HG02943 (cell line): ENCODE data around the gene MRPL14.
"Not testable (repeated sequence)": the region's sequence is repeated elsewhere in the genome, so short reads cannot be mapped to it uniquely, and the experiment has no call there.

Source experiments
- ATAC-seq: cut with Tn5 transposase; IDR thresholded peaks from one replicate; pipeline ENCODE4 v1.9.1; 2021; ENCODE audit warnings: mild to moderate bottlenecking, low read depth, moderate library complexity; ENCODE audit not compliant: unreplicated experiment

MRPL14 gene

DNA sequence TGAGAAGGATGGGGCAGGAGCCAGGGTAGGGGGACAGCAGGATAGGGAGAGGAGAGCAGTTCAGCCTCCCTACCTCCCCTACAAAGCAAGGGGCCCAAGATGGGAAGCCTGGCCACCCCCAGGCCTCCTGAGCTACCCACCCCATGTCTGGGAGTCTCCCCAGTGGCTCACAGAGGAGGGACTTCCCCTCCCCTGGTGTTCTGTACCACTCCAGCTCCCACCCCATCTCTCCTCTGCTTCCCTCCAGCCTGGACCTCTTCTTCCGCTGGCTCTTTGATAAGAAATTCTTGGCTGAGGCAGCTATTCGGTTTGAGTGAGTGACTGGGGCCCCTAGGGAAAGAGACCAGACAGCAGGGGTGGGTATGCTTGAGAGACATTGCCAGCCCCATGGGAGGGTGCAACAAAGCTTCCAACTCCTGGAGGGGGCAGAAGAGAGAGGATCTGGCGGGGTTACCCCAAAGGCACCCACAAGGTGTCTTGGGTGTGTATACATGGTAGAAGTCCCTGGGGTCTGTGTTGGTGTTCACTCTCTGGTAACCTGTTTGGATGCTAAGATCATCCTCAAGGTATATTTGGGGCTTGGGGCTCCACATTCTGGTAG is 23.2 kb upstream of the MRPL14 start:
- no peak for ATAC-seq

DNA sequence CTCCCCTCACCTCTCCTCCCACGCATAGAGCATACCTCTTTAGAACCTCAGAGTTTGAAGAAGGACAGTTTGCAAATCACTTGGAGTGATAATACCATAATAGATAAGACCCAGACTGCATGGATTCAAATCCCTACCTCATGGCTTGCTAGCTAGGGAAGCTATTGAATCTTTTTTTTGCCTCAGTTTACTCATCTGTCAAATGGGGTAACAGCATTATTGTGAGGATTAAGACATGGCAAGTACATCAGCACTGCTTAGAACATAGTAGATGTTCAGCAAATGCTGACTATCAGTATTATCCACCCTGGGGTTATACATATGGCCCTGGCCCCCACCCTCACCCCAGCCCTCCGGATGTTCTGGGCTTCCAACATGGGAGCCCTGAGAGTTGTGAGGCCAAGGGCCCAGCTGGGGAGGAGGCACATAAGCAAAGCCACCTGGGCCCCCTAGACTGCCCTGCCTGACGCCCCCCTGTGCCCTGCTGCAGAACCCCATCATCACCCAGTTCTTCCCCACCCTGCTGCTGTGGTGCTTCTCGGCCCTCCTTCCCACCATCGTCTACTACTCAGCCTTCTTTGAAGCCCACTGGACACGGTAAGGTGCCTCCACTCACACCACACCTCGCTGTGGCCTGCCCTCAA is 22.2 kb upstream of the MRPL14 start:
- ATAC-seq = no peak

DNA sequence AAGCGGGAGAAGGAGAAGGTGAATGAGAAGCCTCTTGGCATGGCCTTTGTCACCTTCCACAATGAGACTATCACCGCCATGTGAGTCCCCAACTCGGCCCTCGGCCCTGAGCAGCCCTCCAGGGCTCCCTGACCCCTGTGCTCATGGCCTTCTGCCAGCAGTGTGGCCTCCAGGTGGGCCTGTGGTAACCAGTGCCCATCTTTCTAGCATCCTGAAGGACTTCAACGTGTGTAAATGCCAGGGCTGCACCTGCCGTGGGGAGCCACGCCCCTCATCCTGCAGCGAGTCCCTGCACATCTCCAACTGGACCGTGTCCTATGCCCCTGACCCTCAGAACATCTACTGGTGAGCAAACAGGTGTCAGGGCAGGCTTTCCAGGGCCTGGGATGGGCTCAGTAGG is 21.1 kb upstream of the MRPL14 start:
- ATAC-seq = no peak

DNA sequence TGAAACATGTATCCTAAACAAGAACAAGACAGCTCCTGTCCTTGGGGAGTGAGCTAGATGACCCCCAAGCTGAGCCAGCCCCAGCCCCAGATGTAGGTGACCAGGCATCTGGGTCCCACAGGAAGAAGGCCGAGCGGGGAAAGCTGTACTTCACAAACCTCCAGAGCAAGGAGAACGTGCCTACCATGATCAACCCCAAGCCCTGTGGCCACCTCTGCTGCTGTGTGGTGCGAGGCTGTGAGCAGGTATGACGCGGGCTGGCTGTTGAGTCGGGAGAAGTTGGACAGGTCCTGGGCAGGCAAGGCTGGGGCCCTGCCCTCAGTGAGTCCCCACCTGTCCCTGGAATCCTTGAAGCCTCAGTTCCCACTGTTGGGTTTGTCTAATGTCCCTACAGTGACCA is 20.0 kb upstream of the MRPL14 start:
- no peak for ATAC-seq

DNA sequence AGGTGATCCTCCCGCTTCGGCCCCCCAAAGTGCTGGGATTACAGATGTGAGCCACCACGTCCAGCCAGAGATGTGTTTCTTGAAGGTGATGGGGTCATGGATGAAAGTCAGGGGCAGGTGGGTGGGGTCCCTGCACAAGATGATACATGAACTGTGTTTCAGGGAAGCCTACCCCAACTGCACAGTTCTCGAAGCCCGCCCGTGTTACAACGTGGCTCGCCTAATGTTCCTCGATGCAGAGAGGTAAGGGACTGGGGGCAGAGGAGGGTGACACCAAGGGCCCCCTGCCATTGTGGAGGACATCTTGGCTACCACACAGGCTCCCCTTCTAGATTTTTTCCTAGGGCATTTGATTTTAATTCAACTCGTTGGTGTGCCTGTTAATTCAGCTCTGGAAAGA is 19.4 kb upstream of the MRPL14 start:
- no peak for ATAC-seq

DNA sequence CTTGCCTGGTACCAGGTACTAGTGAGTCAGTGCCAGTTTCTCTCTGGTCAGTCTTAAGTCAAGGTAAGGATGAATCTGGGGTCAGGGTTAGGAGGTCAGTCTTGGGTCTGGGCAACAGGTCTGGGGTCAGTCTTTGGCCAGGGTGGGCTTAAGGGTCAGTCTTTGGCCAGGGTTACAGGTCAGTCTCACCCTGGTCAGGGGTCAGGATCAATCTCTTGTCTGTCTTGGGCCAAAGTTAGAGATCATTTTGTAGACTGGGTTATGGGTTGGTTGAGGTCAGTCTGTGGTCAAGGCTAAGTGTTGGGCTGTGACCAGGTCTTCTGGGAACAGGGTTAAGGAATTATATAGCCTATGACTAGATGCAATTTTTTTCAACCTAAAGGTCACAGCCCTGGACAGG is 18.6 kb upstream of the MRPL14 start:
- no peak for ATAC-seq

DNA sequence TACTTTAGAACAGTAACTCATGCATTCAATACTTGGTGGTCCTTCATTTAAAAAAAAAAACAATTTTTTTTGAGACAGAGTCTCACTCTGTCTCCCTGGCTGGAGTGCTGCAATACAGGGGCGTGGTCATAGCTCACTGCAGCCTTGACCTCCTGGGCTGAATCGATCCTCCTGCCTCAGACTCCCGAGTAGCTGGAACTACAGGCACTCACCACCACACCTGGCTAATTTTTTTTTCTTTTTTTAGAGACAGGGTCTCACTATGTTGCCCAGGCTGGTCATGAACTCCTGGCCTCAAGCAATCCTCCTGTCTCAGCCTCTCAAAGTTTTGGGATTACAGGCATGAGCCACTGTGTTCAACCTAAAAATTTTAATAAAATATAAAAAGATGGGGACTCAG is 17.3 kb upstream of the MRPL14 start:
- not testable (repeated sequence) for ATAC-seq

DNA sequence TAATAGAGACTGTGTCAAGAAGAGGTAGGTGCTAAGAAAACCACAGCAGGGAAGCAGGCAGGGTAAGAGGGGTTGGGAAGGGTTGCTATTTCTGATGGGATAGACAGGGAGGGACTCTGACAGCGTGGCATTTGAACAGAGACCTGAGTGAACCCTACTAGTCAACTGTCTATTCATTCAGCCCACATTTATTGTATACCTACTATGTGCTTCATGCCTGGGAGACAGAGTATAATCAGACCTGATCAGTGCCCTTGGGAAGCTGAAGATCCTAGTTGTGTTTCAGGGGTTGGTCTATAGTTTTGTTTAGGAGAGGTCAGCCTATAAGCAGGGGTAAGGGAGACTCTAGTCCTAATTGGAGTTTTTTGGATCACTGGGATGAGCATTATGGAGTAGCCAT is 16.5 kb upstream of the MRPL14 start:
- ATAC-seq = no peak

DNA sequence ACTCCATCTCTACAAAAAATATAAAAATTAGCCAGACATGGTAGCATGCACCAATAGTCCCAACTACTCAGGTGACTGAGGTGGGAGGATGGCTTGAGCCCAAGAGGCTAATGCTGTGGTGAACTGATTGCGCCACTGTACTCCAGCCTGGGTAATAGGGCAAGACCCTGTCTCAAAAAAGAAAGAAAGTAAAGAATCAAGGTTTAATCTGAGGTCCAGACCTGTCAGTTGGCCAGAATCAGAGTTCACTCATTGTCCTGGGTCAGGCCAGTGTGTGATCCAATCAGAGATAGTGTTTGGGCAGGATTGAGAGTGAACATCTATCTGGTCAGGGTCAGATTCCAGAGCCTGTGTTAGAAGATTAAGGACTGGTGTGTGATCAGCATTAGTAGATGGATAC is 15.6 kb upstream of the MRPL14 start:
- ATAC-seq = no peak

DNA sequence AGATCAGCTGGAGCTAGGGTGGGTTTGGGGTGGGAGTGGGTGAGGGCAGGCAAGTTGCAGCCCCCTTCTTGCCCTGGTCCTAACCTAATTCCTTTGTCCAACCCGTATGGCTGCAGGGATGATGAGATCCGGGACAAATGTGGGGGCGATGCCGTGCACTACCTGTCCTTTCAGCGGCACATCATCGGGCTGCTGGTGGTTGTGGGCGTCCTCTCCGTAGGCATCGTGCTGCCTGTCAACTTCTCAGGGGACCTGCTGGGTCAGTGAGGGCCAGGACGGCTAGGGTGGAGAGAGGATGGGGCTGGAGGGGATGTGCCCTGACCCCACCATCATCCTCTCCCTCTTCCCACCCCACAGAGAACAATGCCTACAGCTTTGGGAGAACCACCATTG is 12.1 kb upstream of the MRPL14 start:
- ATAC-seq = no peak

DNA sequence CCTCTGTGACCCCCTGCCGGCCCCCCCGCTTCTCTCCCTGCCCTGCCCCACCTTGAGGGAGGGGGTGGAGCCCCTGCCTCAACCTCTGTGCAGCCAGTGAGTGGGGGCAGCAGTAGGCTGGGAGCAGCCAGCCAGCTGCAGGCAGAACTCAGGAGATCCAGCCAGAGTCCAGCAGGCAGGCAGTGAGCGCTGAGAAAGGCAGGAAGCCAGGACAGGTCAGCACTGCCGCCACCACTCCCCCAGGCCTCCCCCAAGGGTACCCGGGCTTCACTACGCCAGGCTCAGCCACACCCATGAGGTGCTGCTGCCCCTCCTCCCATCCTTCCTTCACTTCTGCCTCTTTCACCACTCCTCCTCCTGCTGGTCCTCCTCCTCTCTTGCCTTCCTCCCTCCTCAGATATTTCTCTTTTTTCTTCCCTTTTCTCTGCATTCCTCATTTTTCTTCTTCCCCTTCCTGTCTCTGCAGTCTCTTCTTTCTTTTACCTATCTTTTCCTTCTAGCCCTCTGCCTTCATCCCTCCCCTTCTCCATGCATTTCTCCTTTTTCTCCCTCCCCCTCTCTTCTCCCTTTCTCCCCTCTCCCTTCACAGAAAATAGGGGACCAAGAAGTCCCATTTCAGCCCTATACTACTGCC is 11.6 kb upstream of the MRPL14 start:
- ATAC-seq = no peak

DNA sequence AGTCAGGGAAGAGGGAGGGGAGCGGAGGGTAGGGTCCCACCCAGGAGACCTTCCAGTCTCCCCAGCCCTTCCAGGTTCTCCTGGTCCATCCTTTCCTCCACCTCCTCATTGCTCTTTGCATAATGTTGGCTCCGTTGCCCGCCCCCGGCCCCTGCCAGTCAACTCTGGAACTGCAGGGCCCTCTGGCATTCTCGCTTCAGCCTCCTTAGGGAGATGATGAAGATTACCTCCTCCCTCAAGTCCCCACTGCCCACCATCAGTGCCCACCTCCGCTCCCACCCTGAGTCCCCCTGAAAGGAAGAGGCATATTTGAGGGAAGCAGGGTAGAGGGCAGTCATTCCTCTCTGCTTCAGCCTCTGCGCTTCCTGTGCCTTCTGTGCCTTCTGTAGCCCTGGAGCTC is 8.6 kb upstream of the MRPL14 start:
- no peak for ATAC-seq

DNA sequence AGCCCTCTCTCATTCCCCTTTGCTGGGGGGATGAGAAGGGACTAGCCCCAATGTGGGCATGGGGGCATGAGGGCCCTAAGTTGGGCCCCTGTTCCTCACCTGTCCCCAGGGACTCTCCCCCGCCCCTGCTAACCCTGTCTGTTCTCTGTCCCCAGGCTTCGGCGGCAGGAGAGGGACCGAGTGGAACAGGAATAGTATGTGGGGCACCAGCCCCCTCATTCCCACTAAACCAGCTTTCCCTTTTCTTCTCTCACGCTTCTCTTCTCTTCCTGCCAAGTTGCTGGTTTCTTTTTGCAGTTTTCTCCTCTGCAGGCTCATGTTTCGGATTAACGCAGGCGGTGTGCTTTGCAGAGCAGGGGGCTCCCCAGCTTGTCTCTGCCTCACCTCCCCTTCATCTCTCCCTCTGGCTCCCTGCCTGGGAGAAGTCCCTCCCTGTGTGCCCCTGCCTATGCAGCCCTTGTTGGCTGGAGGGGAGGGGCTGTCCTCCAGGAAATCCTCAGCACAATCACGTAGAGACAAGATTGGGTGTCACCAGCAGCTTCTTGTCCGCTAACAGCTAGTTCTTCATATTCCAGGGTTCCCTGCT is 8.0 kb upstream of the MRPL14 start:
- ATAC-seq = no peak

DNA sequence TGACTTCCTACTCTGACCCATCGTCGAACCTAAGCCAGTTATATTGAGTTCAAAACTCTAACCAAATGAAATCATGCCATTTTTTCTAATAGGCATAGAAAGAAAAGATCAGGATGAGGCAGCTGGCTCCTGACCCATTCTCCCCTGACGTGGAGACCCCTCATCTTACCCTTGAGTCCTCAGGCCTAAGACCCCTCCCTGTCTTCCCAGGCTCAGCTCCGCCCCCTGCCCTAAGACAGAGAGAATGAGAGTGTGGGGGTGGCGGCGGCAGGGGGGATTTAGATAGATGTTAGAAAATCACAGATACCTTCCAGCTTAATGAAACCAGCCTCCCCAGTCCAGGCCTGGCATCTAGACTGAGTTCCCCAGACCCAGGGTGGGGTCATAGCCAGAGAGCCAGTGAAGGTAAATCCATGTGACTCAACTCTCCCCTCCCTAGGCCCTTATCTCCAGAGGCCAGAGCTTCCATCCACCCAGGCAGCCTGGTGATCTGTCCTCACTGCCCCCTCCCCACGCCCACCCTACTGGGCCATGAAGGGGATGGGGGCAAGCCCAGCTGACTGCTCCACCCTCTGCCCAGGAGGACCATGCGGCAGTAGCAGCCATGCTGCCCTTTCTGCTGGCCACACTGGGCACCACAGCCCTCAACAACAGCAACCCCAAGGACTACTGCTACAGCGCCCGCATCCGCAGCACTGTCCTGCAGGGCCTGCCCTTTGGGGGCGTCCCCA is 6.9 kb upstream of the MRPL14 start:
- no peak for ATAC-seq

DNA sequence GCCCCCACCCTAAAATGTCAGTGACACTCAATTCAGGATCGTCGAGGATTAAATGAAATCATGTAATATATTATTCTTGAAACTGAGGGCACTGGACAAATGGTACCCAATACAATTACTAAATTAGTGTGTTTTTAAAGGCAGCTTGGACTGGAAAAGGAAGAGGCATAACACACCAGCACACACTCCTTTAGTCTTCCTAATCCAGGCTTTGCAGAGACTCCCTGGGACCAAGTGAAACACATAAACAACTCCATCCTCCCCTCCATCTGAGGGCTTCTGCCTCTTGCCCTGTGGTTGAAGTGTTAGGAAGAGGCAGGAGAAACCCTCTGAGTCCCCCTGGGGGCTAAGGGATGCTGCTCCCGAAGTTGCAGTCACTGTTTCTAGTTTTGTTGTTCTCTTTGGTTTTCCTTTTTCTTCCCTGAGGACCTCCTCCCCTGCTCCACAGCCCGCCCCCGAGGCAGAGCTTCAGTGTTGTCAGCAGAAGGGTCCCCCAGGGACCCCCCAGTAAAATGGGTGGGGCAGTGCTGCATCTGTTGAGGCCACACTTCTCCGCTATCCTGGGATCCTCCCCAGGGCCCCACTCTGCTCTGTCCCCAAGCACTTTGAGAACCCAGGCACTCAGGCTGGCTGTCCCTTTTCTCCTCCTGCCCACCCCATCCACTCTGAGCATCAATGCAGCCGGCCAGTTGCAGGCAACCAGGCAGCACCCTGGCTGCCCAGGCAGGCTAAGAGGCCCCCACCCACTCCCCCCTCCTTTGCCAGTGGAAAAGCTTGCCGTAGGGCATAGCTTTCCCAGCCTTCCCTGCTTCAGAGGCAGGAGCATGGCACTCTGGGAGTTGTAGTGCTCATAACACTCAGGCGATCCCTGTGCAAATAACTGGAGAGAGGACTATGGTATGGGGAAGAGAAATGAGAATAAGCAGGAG is 6.0 kb upstream of the MRPL14 start:
- ATAC-seq = no peak

DNA sequence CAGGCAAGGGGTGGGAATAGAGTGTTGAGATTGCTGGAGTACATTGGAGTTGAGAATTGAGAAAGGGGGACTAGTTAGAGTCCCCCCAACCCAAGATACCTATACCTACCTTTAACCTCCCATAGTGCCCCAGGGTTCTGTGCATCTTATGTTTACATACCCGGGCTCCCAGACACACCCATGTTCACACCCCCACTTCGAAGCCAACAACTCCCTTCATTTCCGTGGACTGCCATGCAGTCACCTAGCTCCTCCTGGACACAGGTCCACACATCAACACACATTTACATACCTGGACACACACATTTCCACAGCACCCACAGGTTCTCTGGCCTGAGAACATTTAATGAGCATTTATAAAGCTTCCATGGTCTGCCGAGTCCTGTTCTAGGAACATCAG is 5.2 kb upstream of the MRPL14 start:
- no peak for ATAC-seq

DNA sequence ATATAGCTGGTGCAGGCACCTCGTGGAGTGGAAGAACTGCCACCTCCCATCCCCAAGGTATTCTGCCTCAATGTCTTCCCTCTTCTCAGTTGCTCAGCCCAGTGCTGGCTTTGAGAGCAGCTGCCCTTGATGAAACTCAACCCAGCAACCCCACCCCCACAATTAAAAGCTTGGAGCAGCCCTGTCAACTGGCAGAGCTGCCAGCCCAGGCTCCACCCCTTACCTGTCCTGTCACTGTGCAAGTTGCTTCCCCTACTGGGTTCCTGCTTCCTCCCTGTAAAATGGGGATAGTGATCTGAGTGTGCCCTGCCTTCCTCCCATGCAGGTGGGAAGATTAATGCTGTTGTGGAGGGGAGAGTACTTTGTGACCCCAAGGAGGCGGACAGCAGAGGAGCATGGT is 4.6 kb upstream of the MRPL14 start:
- no peak for ATAC-seq

DNA sequence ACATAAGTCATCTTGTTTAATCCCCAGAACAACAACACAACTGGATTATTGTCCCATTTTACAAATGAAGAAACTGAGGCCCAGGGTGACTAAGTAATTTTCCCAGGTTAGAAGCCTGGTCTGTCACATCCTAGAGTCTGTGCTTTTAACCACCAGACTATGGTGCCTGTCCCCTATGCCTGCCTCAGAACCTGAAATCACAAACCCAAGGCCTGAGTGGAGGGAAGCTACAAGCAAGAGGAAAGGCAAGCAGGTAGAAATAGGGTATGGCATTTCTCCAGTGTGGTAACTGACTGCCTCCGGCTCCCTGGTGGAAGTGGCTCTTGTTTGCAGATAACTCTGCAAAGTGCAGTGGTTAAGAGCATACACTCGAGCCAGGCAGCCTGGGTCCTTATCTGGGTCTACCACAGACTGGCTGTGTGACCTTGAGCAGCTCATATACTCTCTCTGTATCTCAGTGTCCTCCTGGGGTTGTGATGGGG is 2.6 kb upstream of the MRPL14 start:
- ATAC-seq = no peak

DNA sequence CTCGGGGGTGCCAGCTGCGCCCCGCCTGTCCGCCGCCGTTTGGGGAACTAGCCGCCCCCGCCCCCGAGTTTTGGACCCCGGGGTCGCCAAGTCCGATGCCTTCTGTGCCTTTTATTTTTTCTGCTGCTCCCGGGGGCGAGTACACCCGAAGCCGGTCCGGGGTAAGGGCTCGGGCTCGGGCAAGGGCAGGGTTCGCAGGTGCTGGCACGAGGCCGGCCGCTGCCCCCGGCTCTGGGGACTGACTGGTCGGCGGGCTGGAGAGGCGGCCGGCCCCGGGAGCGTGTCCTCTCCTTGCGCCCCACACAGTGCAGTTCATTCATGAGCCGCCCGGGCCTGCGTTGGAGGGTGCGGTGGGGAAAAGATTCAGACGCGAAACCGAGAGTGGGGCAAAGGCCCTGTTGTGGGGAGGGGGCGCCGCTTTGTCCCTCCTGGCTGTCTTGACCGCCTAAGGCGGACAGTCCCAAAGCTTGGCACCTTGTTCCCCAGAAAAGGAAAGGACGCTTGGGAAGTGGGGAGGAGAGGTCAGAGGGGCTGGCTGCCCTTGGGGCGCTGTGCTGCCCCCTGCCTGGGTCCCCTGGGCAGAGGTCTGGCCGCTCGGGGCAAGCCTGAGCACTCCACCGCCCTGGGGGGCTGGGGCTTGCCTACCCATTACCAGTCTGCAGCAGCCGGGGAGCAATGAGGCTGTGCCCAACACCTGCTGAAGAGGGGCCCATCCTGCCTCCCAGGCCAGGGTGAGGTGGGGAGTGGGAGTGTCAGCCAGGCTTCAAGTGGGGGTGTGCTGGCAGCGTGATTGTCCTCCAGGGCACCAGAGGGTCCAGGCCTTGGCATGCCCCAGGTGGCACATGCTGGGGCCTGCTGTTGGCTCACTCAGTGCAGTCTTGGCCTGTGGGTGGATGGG is 1.0 kb upstream of the MRPL14 start:
- ATAC-seq = no peak
